Measurements from ENCODE around the gene MMP2. TPM values are rescaled to one million over a fixed set of nuclear protein-coding genes. Genes with fewer than 3 reads are reported as not detected.

The MMP2 gene
- total and polyA plus RNA-seq, 2 experiments from 2014 or later: 128 to 196 TPM

GRCh38 chr16:55465077-55465896 lies 13.7 kb upstream of the MMP2 start:
- no peak overlapping the region for H3K4me2 ChIP-seq
- DNase-seq (ENCODE audit: low spot score): peak; percentile 95
- H3K4me1 ChIP-seq (ENCODE audit: insufficient read depth): no peaks in the 10 kb centered on the region
- no peaks in the 10 kb centered on the region for H3K27me3 ChIP-seq
- H3K27ac ChIP-seq: no peak overlapping the region
- 35% methylated on average over 19 of the region's 19 CpGs for WGBS (ENCODE audit: low lambda C conversion rate, missing lambda C conversion rate)
- H3K9me3 ChIP-seq (ENCODE audit: low read depth): no peaks in the 10 kb centered on the region
- H4K20me1 ChIP-seq (ENCODE audit: insufficient read depth, poor library complexity, severe bottlenecking): no peaks in the 10 kb centered on the region
- no peak overlapping the region for H3K4me3 ChIP-seq
- no peaks in the 10 kb centered on the region for H3K36me3 ChIP-seq (replicated peaks; ENCODE audit: insufficient read depth, low read depth)
- H3K79me2 ChIP-seq: no peaks in the 10 kb centered on the region
- H3K9me2 ChIP-seq (replicated peaks; ENCODE audit: insufficient read depth): no peaks in the 10 kb centered on the region
- H2AFZ ChIP-seq: no peak overlapping the region
- no peak for TF ChIP-seq EZH2phosphoT487 (IDR thresholded peaks at IDR 0.05; ENCODE audit: low read depth, severe bottlenecking, unreplicated experiment)
- peak; percentile 100 for TF ChIP-seq CTCF (IDR thresholded peaks at IDR 0.05; ENCODE audit: poor library complexity)
- TF ChIP-seq EZH2 (IDR thresholded peaks at IDR 0.05; ENCODE audit: borderline replicate concordance): no peak

GRCh38 chr16:55466209-55466608 lies 12.8 kb upstream of the MMP2 start:
- DNase-seq (ENCODE audit: low spot score): no peak
- no peak for TF ChIP-seq EZH2 (IDR thresholded peaks at IDR 0.05; ENCODE audit: borderline replicate concordance)
- no peak for TF ChIP-seq EZH2phosphoT487 (IDR thresholded peaks at IDR 0.05; ENCODE audit: low read depth, severe bottlenecking, unreplicated experiment)
- TF ChIP-seq CTCF (IDR thresholded peaks at IDR 0.05; ENCODE audit: poor library complexity): no peak
- H3K4me1 ChIP-seq (ENCODE audit: insufficient read depth): no peaks in the 10 kb centered on the region
- no peaks in the 10 kb centered on the region for H3K36me3 ChIP-seq (replicated peaks; ENCODE audit: insufficient read depth, low read depth)
- no peak overlapping the region for H2AFZ ChIP-seq
- no peak overlapping the region for H3K4me2 ChIP-seq
- H4K20me1 ChIP-seq (ENCODE audit: insufficient read depth, poor library complexity, severe bottlenecking): no peaks in the 10 kb centered on the region
- H3K79me2 ChIP-seq: no peaks in the 10 kb centered on the region
- H3K27me3 ChIP-seq: no peaks in the 10 kb centered on the region
- H3K9me2 ChIP-seq (replicated peaks; ENCODE audit: insufficient read depth): no peaks in the 10 kb centered on the region
- no peak overlapping the region for H3K4me3 ChIP-seq
- WGBS (ENCODE audit: low lambda C conversion rate, missing lambda C conversion rate): 91% methylated on average over 4 of the region's 4 CpGs
- no peaks in the 10 kb centered on the region for H3K9me3 ChIP-seq (ENCODE audit: low read depth)
- no peak overlapping the region for H3K27ac ChIP-seq

GRCh38 chr16:55467898-55468297 lies 11.1 kb upstream of the MMP2 start:
- Histone ChIP-seq H3K9me3 (ENCODE audit: low read depth) (no peaks in the 10 kb centered on the region), H3K9me2 (replicated peaks; ENCODE audit: insufficient read depth) (no peaks in the 10 kb centered on the region), H3K4me3 (no peak overlapping the region), H3K4me2 (no peak overlapping the region), H3K79me2 (no peaks in the 10 kb centered on the region), H4K20me1 (ENCODE audit: insufficient read depth, poor library complexity, severe bottlenecking) (no peaks in the 10 kb centered on the region), H3K36me3 (replicated peaks; ENCODE audit: insufficient read depth, low read depth) (no peaks in the 10 kb centered on the region), H2AFZ (no peak overlapping the region), H3K27me3 (no peaks in the 10 kb centered on the region), H3K27ac (no peak overlapping the region), H3K4me1 (ENCODE audit: insufficient read depth) (no peaks in the 10 kb centered on the region)
- no peak for DNase-seq (ENCODE audit: low spot score)
- no peak for TF ChIP-seq EZH2phosphoT487 (IDR thresholded peaks at IDR 0.05; ENCODE audit: low read depth, severe bottlenecking, unreplicated experiment)
- TF ChIP-seq EZH2 (IDR thresholded peaks at IDR 0.05; ENCODE audit: borderline replicate concordance): no peak
- no peak for TF ChIP-seq CTCF (IDR thresholded peaks at IDR 0.05; ENCODE audit: poor library complexity)
- 72% methylated on average over 3 of the region's 3 CpGs for WGBS (ENCODE audit: low lambda C conversion rate, missing lambda C conversion rate)
